Stimulated activated naive B cell treated with anti-CD40 and anti-IgM and Interleukin-4, amounts not matched to agents 10 μg/mL and 1 μg/mL and 100 μg/mL, for 72 hours (primary cell): ENCODE data around the gene ZNF585A.
"Not testable (repeated sequence)": the region's sequence is repeated elsewhere in the genome, so short reads cannot be mapped to it uniquely, and the experiment has no call there.

Experiments used
- ATAC-seq, 2 donors: fragments of 150-1000 bp; cut with Tn5 transposase; replicated peaks; 2 replicates each; pipeline ENCODE4 v1.10.0; 2021; ENCODE audit warnings: moderate library complexity in 1 of 2
- DNase-seq: peaks from one replicate; pipeline ENCODE4 v3.0.0; 2021
- H3K27ac Mint-ChIP-seq: one replicate; pipeline ENCODE4 v1.8.0; 2022; ENCODE audit warnings: mild to moderate bottlenecking, mixed read lengths
- H3K27me3 Mint-ChIP-seq, 2 donors: one replicate each; pipeline ENCODE4 v1.8.0; 2022; ENCODE audit warnings: mixed read lengths in 2 of 2
- H3K36me3 Mint-ChIP-seq, 2 donors: one replicate each; pipeline ENCODE4 v1.8.0; 2022; ENCODE audit warnings: mixed read lengths in 2 of 2, mild to moderate bottlenecking in 1 of 2
- H3K4me1 Mint-ChIP-seq, 2 donors: one replicate each; pipeline ENCODE4 v1.8.0; 2022; ENCODE audit warnings: mixed read lengths in 2 of 2, mild to moderate bottlenecking in 1 of 2
- H3K4me3 Mint-ChIP-seq, 2 donors: one replicate each; pipeline ENCODE4 v1.8.0; 2022; ENCODE audit warnings: mild to moderate bottlenecking in 2 of 2, mixed read lengths in 2 of 2, moderate library complexity in 1 of 2
- H3K9me3 Mint-ChIP-seq, 2 donors: one replicate each; pipeline ENCODE4 v1.8.0; 2022; ENCODE audit warnings: mixed read lengths in 2 of 2, mild to moderate bottlenecking in 1 of 2

Gene ZNF585A

DNA sequence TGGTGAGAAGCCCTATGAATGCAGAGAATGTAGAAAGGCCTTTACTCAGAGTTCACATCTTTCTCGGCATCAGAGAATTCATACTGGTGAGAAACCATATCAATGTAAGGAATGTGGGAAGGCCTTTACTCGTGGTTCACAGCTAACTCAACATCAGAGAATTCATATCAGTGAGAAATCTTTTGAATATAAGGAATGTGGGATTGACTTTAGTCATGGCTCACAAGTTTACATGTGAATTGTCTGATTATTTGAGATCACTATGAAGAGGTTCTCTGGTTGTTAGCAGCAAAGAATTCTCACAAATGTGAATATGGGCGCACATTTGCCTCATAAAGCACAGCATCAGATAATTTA, 43.7 kb downstream of the ZNF585A start:
- peaks cover 78 to 90% of the 10 kb centered on the region in 2 donors for H3K36me3 Mint-ChIP-seq

GRCh38 chr19:37127999-37128820, 44.3 kb downstream of the ZNF585A start:
- H3K9me3 Mint-ChIP-seq: peaks cover 41 to 45% of the 10 kb centered on the region in 2 donors
- ATAC-seq (no peak), DNase-seq (no peak)
- no peaks in the 10 kb centered on the region for H3K27me3 Mint-ChIP-seq
- no peaks in the 10 kb centered on the region for H3K4me1 Mint-ChIP-seq
- H3K36me3 Mint-ChIP-seq: peaks cover 73 to 87% of the 10 kb centered on the region in 2 donors
- no peak overlapping the region for H3K4me3 Mint-ChIP-seq
- no peak overlapping the region for H3K27ac Mint-ChIP-seq

More for the DNA sequence above, 43.7 kb downstream of the ZNF585A start:
- Mint-ChIP-seq H3K27me3 (no peaks in the 10 kb centered on the region), H3K4me3 (no peak overlapping the region), H3K4me1 (no peaks in the 10 kb centered on the region), H3K27ac (no peak overlapping the region), H3K9me3 (peaks cover 45 to 49% of the 10 kb centered on the region in 2 donors)
- no peak for DNase-seq
- no peak for ATAC-seq

DNA sequence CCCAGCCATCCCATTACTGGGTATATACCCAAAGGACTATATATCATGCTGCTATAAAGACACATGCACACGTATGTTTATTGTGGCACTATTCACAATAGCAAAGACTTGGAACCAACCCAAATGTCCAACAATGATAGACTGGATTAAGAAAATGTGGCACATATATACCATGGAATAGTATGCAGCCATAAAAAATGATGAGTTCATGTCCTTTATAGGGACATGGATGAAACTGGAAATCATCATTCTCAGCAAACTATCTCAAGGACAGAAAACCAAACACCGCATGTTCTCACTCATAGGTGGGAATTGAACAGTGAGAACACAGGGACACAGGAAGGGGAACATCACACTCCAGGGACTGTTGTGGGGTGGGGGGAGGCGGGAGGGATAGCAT, 50.4 kb downstream of the ZNF585A start:
- H3K27ac Mint-ChIP-seq, H3K4me1 Mint-ChIP-seq, DNase-seq, ATAC-seq, H3K27me3 Mint-ChIP-seq, H3K4me3 Mint-ChIP-seq: not testable (repeated sequence)
- Mint-ChIP-seq H3K36me3 (peaks cover 45 to 53% of the 10 kb centered on the region in 2 donors), H3K9me3 (peaks cover 35 to 41% of the 10 kb centered on the region in 2 donors)

GRCh38 chr19:37114001-37114400, 58.5 kb downstream of the ZNF585A start:
- Mint-ChIP-seq H3K27ac (no peak overlapping the region), H3K4me1 (no peaks in the 10 kb centered on the region), H3K27me3 (no peaks in the 10 kb centered on the region), H3K9me3 (peaks cover 37% of the 10 kb centered on the region in 2 donors), H3K36me3 (peaks cover 74 to 85% of the 10 kb centered on the region in 2 donors), H3K4me3 (no peak overlapping the region)
- DNase-seq (no peak), ATAC-seq (no peak)

GRCh38 chr19:37111753-37112152, 60.7 kb downstream of the ZNF585A start:
- H3K4me3 Mint-ChIP-seq, H3K27me3 Mint-ChIP-seq, ATAC-seq, H3K27ac Mint-ChIP-seq, H3K4me1 Mint-ChIP-seq, DNase-seq: not testable (repeated sequence)
- peaks cover 33 to 34% of the 10 kb centered on the region in 2 donors for H3K9me3 Mint-ChIP-seq
- peaks cover 90 to 100% of the 10 kb centered on the region in 2 donors for H3K36me3 Mint-ChIP-seq

GRCh38 chr19:37104135-37104534, 68.4 kb downstream of the ZNF585A start:
- H3K36me3 Mint-ChIP-seq: peaks cover 90 to 97% of the 10 kb centered on the region in 2 donors
- H3K9me3 Mint-ChIP-seq: peaks cover 28 to 35% of the 10 kb centered on the region in 2 donors
- not testable (repeated sequence) for H3K4me3 Mint-ChIP-seq, H3K27ac Mint-ChIP-seq, H3K4me1 Mint-ChIP-seq, ATAC-seq, H3K27me3 Mint-ChIP-seq, DNase-seq

- Mint-ChIP-seq H3K27me3 (no peaks in the 10 kb centered on the region), H3K4me1 (no peaks in the 10 kb centered on the region), H3K9me3 (peaks cover 36 to 37% of the 10 kb centered on the region in 2 donors), H3K4me3 (no peak overlapping the region), H3K27ac (no peak overlapping the region), H3K36me3 (peaks cover 82 to 95% of the 10 kb centered on the region in 2 donors)
- ATAC-seq (no peak), DNase-seq (no peak)
Observed at GRCh38 chr19:37098570-37098969, 73.9 kb downstream of the ZNF585A start.

GRCh38 chr19:37095859-37096258, 76.6 kb downstream of the ZNF585A start:
- no peak for DNase-seq
- Mint-ChIP-seq H3K27ac (no peak overlapping the region), H3K4me1 (no peaks in the 10 kb centered on the region), H3K27me3 (no peaks in the 10 kb centered on the region), H3K4me3 (no peak overlapping the region), H3K9me3 (peaks cover 34 to 37% of the 10 kb centered on the region in 2 donors), H3K36me3 (peaks cover 85 to 95% of the 10 kb centered on the region in 2 donors)
- no peak for ATAC-seq
